Activated T-cell treated with anti-CD3 and anti-CD28 coated beads for 4 hours (primary cell): Measurements from ENCODE around the gene HCFC2.
A peak's percentile ranks its signal among the peaks of the same experiment; 100 is the strongest.
"Not testable (repeated sequence)": the region's sequence is repeated elsewhere in the genome, so short reads cannot be mapped to it uniquely, and the experiment has no call there.

Experiments
- DNase-seq: peaks from one replicate; pipeline ENCODE4 v3.0.0-alpha.2; 2020

Gene HCFC2

GRCh38 chr12:104058802-104059201, 5.5 kb upstream of the HCFC2 start:
- no peak for DNase-seq

DNA sequence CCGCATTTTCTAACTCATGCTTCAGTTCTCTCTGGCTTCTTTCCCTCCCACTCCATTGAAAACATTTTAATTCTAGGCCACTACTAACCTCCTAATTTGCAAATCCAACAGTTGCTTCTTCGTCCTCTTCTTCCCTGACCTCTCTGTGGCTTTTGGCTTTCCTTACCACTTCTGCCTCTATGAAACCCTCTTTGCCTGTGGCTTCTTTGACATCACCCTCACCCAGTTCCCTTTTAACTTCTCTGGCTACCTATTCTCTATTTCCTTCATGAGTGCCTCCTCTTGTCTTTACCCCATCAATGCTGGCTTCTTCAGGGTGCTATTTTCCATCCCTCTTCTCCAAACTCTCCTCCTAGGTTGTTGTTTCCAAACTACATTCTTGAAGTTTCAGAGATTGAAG, 4.4 kb upstream of the HCFC2 start:
- DNase-seq, result no peak

GRCh38 chr12:104060791-104061190, 3.5 kb upstream of the HCFC2 start:
- no peak for DNase-seq

DNA sequence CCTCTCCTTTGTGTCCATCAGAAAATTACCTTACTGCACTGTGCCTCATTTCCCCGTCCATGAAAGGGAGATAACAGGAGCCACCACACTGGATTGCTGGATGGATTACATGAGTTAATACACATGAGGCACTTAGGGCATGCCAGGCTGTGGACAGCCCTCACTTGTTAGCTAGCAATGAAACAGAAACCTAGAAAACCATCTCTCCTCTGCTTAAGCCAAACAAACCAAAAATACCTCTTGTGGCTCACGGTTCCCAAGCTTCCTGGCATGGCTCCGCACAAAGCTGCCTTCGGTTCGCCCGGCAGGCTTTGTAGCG, 660 bp upstream of the HCFC2 start:
- no peak for DNase-seq

DNA sequence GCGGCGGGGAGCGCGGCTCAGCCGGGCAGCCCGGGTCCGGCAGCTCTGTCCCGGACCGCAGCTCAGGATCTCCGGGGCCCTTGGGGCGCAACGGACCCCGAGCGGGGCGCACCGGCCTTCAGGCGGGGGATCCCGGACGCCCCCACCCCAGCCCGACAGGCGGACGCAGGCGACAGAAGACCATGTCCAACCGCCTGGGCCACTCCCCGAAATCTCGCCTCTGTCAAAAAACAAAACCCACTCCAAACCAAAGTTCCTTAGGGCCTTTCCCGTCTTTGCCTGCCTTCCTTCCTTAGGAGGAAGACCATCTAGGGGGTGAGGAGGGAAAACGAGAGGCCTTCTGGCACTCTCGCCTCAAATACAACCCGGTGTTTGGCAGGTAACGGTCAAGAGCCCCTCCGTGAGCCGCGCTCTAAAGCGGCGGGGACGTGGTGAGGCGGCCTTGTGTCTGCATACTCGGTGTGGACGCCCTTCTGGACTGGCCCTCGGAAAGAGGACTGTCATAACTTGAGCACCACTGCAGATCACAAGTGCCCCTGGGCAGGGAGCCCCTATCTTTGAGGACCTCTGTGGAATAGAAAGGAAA, 604 bp downstream of the HCFC2 start:
- no peak for DNase-seq

- no peak for DNase-seq
Observed at GRCh38 chr12:104072099-104072498, 7.8 kb downstream of the HCFC2 start.

GRCh38 chr12:104073699-104074098, 9.4 kb downstream of the HCFC2 start:
- no peak for DNase-seq

DNA sequence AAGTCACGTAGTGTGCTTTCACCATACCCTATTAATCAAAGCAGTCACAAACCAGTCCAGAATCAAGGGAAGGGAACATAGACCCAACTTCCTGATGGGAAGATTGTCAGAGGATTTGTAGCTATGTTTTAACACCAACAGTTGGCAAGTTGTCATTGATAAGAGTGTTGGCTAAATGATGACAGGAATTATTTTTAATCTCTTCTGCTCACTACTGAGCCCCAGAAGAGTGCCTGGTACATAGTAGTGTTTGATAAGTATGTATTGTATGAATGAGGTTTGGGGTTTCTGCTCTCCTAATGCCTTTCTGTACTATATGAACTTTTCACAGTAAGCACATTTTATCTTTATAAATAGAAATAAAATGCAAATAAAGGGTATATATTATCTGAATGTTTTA, 14.7 kb downstream of the HCFC2 start:
- no peak for DNase-seq

DNA sequence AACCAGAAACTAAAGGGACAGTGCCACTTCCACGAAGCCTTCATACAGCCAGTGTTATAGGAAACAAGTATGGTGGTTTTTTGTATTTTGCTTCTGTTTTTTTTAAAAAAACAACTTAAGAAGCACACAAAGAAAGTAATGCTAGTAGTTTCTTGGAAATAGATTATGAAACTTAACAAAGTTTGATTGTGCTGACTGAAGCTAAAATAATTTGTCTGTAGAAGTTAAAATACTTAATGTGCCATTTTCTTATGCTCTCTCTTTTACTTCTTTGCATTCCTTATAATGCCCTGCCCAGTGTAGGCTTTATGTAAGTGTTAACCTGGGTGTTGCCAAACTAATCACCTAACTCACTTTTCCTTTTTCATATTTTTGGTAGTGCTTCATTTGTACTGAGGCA, 16.4 kb downstream of the HCFC2 start:
- no peak for DNase-seq

- no peak for DNase-seq
Observed at GRCh38 chr12:104083769-104084475, 19.6 kb downstream of the HCFC2 start.

- DNase-seq, result no peak
Observed at GRCh38 chr12:104090685-104091084, 26.4 kb downstream of the HCFC2 start.

DNA sequence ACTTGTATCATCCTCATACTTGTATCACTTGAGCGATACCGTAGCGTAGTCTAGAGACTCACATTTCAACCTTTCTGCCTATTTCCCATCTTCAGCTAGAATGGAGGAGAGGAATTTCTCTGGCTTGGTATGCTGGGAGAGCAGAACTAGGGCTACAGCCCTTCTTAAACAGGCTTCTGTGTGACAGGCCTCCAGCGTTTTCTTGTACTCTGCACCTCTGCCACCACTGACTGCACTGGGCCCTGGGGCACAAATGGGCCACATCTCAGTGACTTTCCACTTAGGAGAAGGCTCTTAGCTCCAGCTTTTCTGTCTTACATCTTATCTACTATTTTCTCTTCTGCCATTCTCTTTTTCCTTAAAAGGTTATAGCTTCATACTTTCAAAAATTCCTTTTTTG, 26.8 kb downstream of the HCFC2 start:
- DNase-seq, result no peak

DNA sequence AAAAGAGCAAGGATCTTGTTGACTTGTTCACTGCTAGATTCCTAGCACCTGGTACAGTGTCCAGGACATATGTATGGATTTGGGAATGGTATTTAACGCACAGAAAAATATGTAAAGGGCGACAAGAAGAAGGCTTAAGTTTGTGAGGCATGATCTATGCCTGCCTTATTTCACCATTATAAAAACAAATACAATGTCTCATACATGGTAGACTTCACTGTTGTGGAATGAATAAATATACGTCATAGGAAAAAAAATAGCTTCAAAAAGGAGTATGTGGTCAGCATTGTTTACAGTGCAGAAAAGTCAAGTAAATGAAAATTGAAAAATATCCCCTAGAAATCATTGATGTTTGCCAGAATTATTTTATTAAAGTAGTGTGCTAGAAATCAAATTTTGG, 30.0 kb downstream of the HCFC2 start:
- DNase-seq, result no peak

DNA sequence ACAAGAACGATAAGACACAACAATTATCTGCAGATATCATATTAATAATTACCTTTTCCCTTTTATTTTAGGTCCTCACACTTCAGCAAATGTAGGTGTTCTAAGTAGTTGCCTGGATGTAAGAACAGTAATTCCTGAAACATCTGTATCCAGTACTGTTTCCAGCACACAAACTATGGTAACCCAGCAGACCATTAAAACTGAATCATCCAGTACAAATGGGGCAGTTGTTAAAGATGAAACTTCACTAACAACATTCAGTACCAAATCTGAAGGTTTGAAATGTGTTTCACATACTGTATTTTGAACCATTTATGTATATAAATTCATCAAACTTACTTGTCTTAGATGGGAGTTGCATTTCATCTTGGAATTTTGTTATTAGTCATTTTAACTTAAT, 31.0 kb downstream of the HCFC2 start:
- DNase-seq, result no peak

DNA sequence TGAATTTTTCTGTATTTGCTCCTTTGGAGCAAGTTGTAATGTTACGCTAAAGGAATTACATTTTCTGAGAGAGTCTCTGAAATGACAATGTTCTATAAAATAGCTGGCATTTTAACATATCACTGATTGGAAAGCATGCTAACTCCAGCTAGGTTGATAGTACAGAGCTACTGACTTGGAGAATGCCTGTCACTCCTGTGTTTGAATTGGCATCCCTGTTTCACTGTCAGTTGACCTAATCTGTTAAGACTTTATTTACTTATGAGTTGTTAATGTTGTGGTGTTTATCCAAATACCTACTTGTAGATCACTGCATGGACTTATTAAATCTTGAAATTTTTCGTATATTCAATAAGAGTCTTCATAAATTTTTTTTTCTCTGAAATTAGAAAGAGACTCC, 33.6 kb downstream of the HCFC2 start:
- no peak for DNase-seq

DNA sequence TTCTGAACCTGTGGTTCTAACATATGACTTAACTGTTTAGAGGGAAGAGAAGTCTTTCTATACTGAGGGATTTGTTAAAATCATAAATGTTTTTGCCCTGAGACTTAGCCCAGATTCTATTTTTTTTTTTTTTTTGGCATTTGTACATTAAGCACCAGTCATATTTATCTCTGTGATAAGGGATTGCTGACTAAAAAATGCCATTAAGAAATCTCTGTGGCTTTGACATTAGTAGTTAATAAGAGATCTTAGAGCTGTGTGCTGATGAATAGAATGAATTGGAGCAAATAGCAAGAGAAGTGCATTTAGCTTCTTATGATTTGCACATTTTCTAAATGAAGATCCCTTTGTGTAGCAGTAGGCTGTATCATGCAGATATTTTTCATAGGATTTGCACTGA, 41.1 kb downstream of the HCFC2 start:
- no peak for DNase-seq

DNA sequence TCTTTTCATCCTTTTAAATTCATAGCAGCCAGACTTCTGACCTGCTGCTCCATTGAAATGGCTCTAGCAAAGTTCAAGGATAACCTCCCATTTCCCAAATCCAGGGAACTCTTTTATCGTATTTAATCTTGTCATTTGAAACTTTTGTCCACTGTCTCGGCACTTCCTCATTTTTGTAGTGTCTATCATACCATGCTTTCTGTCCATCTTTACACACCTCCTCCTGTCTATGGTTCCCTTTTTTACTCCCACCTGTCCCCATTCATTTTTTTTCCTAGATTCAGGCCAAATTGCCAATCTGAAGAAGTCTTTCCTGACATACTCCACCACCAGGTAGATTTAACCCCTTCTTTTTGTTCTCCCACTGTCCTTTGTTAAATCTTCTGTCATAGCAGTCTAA, 42.6 kb downstream of the HCFC2 start:
- no peak for DNase-seq

GRCh38 chr12:104108755-104109445, 44.6 kb downstream of the HCFC2 start:
- DNase-seq, result peak; percentile 87

DNA sequence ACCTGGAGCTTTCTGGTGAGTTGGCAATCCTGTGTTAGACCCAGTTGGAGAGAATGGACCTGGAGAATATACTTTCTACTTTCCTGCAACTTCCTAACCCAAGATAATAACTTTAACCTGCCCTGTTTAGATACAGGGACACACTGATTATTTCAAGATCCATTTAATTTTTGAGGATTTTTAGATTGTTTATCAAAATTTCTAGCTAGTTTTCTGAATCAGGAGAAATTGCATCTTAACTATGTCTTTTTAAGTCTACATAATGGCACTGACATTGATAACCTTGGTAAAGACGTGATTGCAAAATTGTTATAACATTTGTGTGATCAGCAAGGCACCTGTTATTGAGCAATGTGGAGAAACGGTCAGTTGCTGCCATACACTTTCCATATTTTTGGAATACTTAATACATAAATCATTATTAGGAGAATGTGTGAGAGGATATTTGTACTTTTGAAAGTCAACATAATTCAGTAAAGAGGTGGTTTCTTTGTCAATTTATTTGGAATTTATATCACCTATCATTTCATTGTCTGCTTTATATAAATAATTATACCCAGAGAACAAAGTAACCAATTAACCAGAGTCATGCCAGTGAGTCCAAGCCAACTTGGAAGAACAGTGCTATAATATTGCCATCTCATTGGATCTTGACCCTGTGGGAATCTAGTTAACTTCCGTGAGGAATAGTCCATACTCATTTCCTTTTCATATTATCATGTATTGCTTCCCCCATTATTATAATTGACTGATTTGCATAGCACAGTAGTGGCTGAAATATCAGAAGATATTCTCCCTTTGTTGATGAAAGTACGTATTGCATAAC, 45.3 kb downstream of the HCFC2 start:
- DNase-seq, result no peak

- DNase-seq, result not testable (repeated sequence)
Observed at GRCh38 chr12:104114834-104115586, 50.7 kb downstream of the HCFC2 start.

DNA sequence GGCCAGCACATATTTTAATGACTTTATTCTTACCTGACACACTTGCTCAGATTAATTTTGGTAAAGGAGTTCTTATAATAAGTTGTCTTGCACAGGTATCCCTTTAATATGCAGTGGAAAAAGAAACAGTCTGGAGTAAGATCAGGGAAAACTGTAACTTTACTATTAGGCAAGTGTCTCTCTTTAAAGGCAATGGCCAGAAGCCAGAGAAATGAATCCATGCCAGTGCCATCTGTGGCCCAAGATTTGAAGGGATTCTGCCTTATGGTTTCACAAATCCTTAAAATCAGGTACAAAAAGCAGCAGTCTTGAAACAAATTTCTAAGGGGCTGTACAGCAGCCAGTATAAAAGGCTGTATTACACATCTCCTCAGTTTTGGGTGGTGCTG, 51.2 kb downstream of the HCFC2 start:
- no peak for DNase-seq

- DNase-seq, result no peak
Observed at GRCh38 chr12:104121001-104121400, 56.7 kb downstream of the HCFC2 start.

- DNase-seq, result no peak
Observed at GRCh38 chr12:104122298-104122697, 58.0 kb downstream of the HCFC2 start.
